Measurements from ENCODE around the gene CELF2. TPM values are rescaled to one million over a fixed set of nuclear protein-coding genes. Genes with fewer than 3 reads are reported as not detected.

Gene CELF2
- total RNA-seq, 1 experiment from 2014 or later: 28.7 TPM

DNA sequence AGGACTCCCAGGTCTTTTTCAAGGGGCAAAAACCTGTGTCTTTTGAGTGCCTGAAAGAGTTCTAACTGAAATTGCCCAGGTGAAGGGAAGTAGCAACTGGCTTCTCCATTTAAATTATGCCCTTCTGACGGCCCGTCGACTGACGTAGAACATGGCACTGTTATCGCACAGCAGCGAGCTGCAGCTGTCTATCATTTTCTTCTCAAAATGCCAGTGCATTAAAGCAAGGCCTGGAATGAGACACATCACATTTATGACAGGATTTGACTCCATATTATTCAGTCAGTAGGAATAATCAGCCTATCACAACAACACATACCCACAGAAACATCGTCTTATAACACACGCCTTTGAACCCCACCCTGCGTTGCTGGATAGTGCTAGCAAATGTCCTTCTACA lies 69.7 kb downstream of the CELF2 start:
- no peaks in the 10 kb centered on the region for H3K9me3 Mint-ChIP-seq
- no CpG with 5 or more reads among the region's 9 CpGs for WGBS (ENCODE audit: extremely low coverage, insufficient read length, low lambda C conversion rate)
- H3K4me1 ChIP-seq (ENCODE audit: insufficient read depth, low read length): no peaks in the 10 kb centered on the region
- H4K8ac ChIP-seq (replicated peaks; ENCODE audit: insufficient read length, low read depth, low read length): no peak overlapping the region
- H3K4me2 ChIP-seq (ENCODE audit: insufficient read depth, insufficient read length, low read length): no peak overlapping the region
- H3T11ph ChIP-seq (ENCODE audit: low read length): no peak overlapping the region
- no peak overlapping the region for H3K23ac ChIP-seq (ENCODE audit: insufficient read length, low read depth, low read length)
- no peak overlapping the region for H2BK5ac ChIP-seq (ENCODE audit: insufficient read length, low read length)
- H3K18ac ChIP-seq (ENCODE audit: insufficient read length, low read depth, low read length): no peak overlapping the region
- no peak overlapping the region for H3K56ac ChIP-seq (ENCODE audit: insufficient read length, low read depth, low read length)
- H2AK5ac ChIP-seq (ENCODE audit: insufficient read length, low read length): no peak overlapping the region
- H4K20me1 ChIP-seq (ENCODE audit: control insufficient read depth, insufficient read depth, insufficient read length): no peaks in the 10 kb centered on the region
- no peaks in the 10 kb centered on the region for H3K23me2 ChIP-seq (ENCODE audit: insufficient read length, low read depth, low read length, poor library complexity, severe bottlenecking)
- no peak overlapping the region for H4K5ac ChIP-seq (ENCODE audit: insufficient read length, low read depth, low read length)
- no peaks in the 10 kb centered on the region for H3K27me3 ChIP-seq (ENCODE audit: insufficient read depth, low read length)
- H3K27ac Mint-ChIP-seq: no peak overlapping the region
- no peak overlapping the region for H2BK120ac ChIP-seq (ENCODE audit: low read depth, low read length, poor library complexity, severe bottlenecking)
- TF ChIP-seq, protein P1, sequence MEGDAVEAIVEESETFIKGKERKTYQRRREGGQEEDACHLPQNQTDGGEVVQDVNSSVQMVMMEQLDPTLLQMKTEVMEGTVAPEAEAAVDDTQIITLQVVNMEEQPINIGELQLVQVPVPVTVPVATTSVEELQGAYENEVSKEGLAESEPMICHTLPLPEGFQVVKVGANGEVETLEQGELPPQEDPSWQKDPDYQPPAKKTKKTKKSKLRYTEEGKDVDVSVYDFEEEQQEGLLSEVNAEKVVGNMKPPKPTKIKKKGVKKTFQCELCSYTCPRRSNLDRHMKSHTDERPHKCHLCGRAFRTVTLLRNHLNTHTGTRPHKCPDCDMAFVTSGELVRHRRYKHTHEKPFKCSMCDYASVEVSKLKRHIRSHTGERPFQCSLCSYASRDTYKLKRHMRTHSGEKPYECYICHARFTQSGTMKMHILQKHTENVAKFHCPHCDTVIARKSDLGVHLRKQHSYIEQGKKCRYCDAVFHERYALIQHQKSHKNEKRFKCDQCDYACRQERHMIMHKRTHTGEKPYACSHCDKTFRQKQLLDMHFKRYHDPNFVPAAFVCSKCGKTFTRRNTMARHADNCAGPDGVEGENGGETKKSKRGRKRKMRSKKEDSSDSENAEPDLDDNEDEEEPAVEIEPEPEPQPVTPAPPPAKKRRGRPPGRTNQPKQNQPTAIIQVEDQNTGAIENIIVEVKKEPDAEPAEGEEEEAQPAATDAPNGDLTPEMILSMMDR (conservative IDR thresholded peaks at IDR 0.05): no peak
- H3K27ac ChIP-seq (ENCODE audit: insufficient read length, low read depth, low read length): no peak overlapping the region
- H3K9ac ChIP-seq (ENCODE audit: extremely low read depth, insufficient read length, low read length): no peak overlapping the region
- H3K79me1 ChIP-seq (ENCODE audit: insufficient read depth, low read depth, low read length, poor library complexity, severe bottlenecking): no peaks in the 10 kb centered on the region
- H3K27me3 Mint-ChIP-seq (ENCODE audit: low read depth): no peaks in the 10 kb centered on the region
- DNase-seq: no peak
- no peak overlapping the region for H2BK12ac ChIP-seq (ENCODE audit: insufficient read length, low read depth, low read length)
- H3K14ac ChIP-seq (ENCODE audit: insufficient read depth, low read length): no peak overlapping the region
- H3K4me3 Mint-ChIP-seq: no peak overlapping the region
- no peak overlapping the region for H3K4ac ChIP-seq (ENCODE audit: low read depth, low read length)
- no peaks in the 10 kb centered on the region for H3K9me3 ChIP-seq (ENCODE audit: control insufficient read depth, low read depth, low read length)
- H3K36me3 Mint-ChIP-seq (ENCODE audit: insufficient read depth in 1 of 3, low read depth in 3 of 3): no peaks in the 10 kb centered on the region
- H2AFZ ChIP-seq (ENCODE audit: low read length): no peak overlapping the region
- H4K91ac ChIP-seq (ENCODE audit: insufficient read length, low read depth, low read length): no peak overlapping the region
- H3K4me1 Mint-ChIP-seq: 0 out of 4 replicates have a peak, but pooled peaks cover 0 to 2% of the 10 kb centered on the region in 2 experiments
- H2BK20ac ChIP-seq (ENCODE audit: low read depth, low read length, poor library complexity, severe bottlenecking): no peak overlapping the region
- no peak overlapping the region for H2BK15ac ChIP-seq (ENCODE audit: low read depth, low read length)
- H3K79me2 ChIP-seq (ENCODE audit: insufficient read depth, low read length): peaks cover 2% of the 10 kb centered on the region; the same call in 1 of the 2 replicates
